Activated CD4-positive, alpha-beta T cell treated with anti-CD3 and anti-CD28 coated beads, Interleukin-2, amount 50 U/mL, for 4 hours (primary cell): ENCODE measurements around the gene OSBP2.
"Not testable (repeated sequence)": the region's sequence is repeated elsewhere in the genome, so short reads cannot be mapped to it uniquely, and the experiment has no call there.

ENCODE experiments used
- DNase-seq, 2 experiments: peaks; one replicate each; pipeline ENCODE4 v3.0.0-alpha.2; 2020

Gene OSBP2

GRCh38 chr22:30721741-30722140, 27.1 kb downstream of the OSBP2 start:
- DNase-seq: no peak

- DNase-seq: no peak
Observed at GRCh38 chr22:30728826-30729225, 34.2 kb downstream of the OSBP2 start.

GRCh38 chr22:30731658-30732057, 37.0 kb downstream of the OSBP2 start:
- no peak for DNase-seq

GRCh38 chr22:30732426-30732825, 37.8 kb downstream of the OSBP2 start:
- DNase-seq: no peak

- no peak for DNase-seq
Observed at GRCh38 chr22:30733181-30733631, 38.5 kb downstream of the OSBP2 start.

- not testable (repeated sequence) for DNase-seq
Observed at GRCh38 chr22:30740007-30740406, 45.3 kb downstream of the OSBP2 start.

GRCh38 chr22:30740511-30740910, 45.8 kb downstream of the OSBP2 start:
- DNase-seq: not testable (repeated sequence)

GRCh38 chr22:30742291-30743256, 47.9 kb downstream of the OSBP2 start:
- no peak for DNase-seq

GRCh38 chr22:30743257-30744020, 48.8 kb downstream of the OSBP2 start:
- no peak for DNase-seq

- no peak for DNase-seq
Observed at GRCh38 chr22:30744224-30744623, 49.5 kb downstream of the OSBP2 start.

GRCh38 chr22:30747493-30747892, 52.8 kb downstream of the OSBP2 start:
- no peak for DNase-seq

- DNase-seq: no peak
Observed at GRCh38 chr22:30749272-30749671, 54.6 kb downstream of the OSBP2 start.

- no peak for DNase-seq
Observed at GRCh38 chr22:30749849-30750248, 55.2 kb downstream of the OSBP2 start.

GRCh38 chr22:30751529-30751928, 56.9 kb downstream of the OSBP2 start:
- DNase-seq: no peak

GRCh38 chr22:30752771-30753170, 58.1 kb downstream of the OSBP2 start:
- DNase-seq: no peak

GRCh38 chr22:30753701-30754100, 59.0 kb downstream of the OSBP2 start:
- no peak for DNase-seq

GRCh38 chr22:30754521-30754920, 59.8 kb downstream of the OSBP2 start:
- no peak for DNase-seq

GRCh38 chr22:30754971-30755758, 60.5 kb downstream of the OSBP2 start:
- peak; percentile 36 to 40 for DNase-seq

GRCh38 chr22:30755759-30756124, 61.1 kb downstream of the OSBP2 start:
- DNase-seq: no peak

- peak; percentile 27 to 41 for DNase-seq
Observed at GRCh38 chr22:30763815-30764673, 69.4 kb downstream of the OSBP2 start.

GRCh38 chr22:30767661-30768060, 73.0 kb downstream of the OSBP2 start:
- DNase-seq: no peak

- DNase-seq: no peak
Observed at GRCh38 chr22:30770716-30771115, 76.0 kb downstream of the OSBP2 start.
